Choroid plexus epithelial cell (primary cell): ENCODE data around the gene PJA2.

Source experiments
- DNase-seq: peaks from one replicate; pipeline ENCODE4 v3.0.0-alpha.2; 2010; ENCODE audit warnings: low read depth
- H3K4me3 ChIP-seq: 2 replicates; pipeline ENCODE4 v1.5.1; 2011; ENCODE audit warnings: low read depth, mild to moderate bottlenecking, control low read depth, low read length, moderate library complexity
- TF ChIP-seq, protein P1 (sequence below): conservative IDR thresholded peaks from 2 replicates; pipeline ENCODE4 v1.5.1; 2011; ENCODE audit warnings: low read depth, mild to moderate bottlenecking, control low read depth, inconsistent platforms, low read length, moderate library complexity

PJA2 gene

DNA sequence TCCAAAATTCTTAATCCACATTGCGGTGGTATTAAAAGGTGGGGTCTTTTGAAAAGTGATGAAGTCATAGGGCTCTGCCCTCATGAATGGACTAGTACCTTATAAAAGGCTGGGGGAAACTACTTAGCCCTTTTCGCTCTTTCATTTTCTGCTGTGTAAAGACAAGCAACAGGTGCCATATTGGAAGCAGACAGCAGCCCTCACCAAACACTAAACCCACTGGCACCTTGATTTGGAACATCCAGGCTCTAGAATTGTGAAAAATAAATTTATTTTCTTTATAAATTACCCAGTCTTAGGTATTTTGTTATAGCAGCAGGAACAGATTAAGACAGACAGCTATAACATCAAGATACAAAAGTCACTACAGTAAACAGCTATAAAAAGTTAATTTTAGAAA, 12.8 kb downstream of the PJA2 start:
- TF ChIP-seq, protein P1, sequence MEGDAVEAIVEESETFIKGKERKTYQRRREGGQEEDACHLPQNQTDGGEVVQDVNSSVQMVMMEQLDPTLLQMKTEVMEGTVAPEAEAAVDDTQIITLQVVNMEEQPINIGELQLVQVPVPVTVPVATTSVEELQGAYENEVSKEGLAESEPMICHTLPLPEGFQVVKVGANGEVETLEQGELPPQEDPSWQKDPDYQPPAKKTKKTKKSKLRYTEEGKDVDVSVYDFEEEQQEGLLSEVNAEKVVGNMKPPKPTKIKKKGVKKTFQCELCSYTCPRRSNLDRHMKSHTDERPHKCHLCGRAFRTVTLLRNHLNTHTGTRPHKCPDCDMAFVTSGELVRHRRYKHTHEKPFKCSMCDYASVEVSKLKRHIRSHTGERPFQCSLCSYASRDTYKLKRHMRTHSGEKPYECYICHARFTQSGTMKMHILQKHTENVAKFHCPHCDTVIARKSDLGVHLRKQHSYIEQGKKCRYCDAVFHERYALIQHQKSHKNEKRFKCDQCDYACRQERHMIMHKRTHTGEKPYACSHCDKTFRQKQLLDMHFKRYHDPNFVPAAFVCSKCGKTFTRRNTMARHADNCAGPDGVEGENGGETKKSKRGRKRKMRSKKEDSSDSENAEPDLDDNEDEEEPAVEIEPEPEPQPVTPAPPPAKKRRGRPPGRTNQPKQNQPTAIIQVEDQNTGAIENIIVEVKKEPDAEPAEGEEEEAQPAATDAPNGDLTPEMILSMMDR, result no peak
- no peak overlapping the region for H3K4me3 ChIP-seq
- no peak for DNase-seq

DNA sequence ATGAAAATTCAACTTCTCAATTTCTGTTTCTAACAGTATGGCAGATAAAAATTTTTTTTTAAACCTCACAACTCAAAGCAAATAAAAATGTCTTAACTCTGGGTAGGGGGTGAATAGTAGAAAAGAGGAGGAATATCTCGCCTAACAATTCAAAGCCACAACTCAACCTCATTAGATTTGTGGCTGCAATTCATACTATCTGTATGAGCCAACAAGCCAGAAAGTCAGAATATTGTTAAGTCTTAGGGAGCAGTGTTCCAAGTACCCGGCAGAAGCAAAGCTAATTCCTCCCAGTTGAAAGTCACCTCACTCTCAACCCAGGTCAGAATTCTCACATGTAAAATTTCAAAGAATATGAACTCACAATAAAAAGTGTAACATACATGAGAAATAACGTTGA, 15.0 kb downstream of the PJA2 start:
- TF ChIP-seq, protein P1, result no peak
- DNase-seq, result no peak
- H3K4me3 ChIP-seq, result no peak overlapping the region

DNA sequence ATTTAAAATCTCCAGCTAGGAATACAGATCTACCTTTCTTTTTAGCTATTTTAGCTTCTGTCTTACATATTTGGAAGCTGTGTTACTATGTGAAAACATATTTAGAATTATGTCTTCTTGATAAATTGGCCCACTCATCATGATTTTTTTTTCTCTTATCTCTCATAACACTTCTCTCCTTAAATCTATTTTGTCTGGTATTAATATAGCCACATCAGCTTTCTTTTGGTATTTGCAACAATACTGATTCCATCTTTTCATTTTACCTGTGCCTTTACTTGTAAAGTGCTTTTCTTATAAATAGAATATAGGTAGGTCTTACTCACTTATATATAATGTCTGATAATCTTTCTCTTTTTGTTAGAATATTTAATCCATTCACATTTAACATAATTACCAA, 19.6 kb downstream of the PJA2 start:
- DNase-seq, result no peak
- TF ChIP-seq, protein P1, result no peak
- no peak overlapping the region for H3K4me3 ChIP-seq

DNA sequence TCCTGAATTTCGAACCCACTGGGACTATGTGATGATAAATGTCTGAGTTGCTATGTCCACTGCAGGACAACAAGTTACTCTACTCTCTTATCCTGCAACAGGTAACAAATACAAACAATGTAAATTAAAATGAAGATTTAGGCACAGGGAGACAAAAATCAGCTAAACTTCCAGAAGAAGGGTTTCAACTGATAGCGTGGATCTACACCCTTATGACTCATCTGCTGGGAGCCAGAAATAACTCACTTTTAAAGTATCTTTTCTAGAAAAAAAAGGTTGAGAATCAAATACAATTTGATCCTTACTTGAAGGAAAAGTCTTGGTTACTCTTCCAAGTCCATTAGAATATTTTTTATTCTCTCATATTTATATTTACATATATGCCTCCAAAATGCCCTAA, 21.4 kb downstream of the PJA2 start:
- TF ChIP-seq, protein P1, result no peak
- peak; percentile 35 for DNase-seq
- no peak overlapping the region for H3K4me3 ChIP-seq

DNA sequence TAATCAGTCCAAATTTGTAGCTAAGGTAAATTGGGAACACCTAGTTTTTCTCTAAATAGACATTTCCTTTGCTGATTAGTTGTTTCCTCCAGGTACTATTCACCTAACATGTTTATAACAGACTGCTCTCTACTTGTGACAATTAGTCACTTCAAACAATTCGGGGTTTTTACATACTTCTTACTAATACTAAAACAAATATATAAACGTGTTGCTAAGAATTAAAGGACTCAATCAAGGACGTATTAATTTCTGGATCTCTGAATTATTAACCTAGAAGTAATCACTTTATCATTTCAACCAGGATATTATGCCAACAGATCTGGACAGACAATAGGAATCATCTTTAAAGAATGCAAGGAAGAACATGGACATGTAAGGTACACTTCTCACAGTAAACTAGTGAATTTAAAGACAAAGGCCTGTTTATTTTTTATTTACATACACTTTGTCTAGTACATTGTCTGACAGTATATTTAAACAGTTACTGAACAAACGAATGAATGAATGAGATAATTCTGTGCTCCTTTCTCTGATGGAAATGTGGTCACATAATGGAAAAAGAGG, 22.3 kb downstream of the PJA2 start:
- TF ChIP-seq, protein P1, result no peak
- DNase-seq, result no peak
- no peak overlapping the region for H3K4me3 ChIP-seq

DNA sequence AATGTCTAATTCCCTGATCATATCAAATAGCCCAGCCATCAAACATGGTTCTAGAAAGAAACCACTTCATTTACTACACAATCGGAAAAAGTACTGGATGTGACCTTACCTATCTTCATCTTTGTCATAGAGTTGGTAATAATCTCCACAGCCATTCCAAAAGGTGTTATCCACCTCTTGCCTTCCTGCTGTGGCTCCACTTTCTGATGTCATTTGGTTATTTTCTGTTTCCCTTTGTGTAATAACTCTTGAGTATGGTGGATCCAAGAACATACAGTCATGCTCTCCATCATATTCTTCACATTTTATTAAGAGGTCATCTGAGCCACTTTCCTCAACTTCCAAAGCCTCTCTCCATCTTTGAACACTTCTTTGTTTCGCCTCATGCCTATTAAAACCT, 31.7 kb downstream of the PJA2 start:
- no peak for DNase-seq
- H3K4me3 ChIP-seq, result no peak overlapping the region
- TF ChIP-seq, protein P1, result no peak

DNA sequence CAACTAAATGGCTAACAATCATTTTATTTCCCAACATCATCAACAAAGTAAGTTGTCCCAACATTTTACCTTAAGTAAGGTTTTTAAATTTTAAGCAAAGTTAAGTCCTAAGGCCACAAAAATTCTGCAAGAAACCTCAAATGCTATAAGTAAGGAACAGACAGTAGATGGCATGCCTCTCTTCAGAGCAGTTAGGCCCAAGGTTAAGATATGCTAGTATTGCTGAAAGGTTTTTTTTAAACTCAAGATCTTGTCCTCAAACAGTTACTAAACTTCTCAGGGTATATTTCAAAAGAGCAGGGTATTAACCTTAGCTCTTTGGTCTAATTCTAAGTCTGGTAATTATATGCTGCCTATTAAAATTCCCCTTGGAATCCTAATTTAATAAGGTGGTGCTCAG, 35.1 kb downstream of the PJA2 start:
- peak; percentile 44 for DNase-seq
- no peak overlapping the region for H3K4me3 ChIP-seq
- TF ChIP-seq, protein P1, result peak; percentile 34
